Stimulated activated CD8-positive, alpha-beta memory T cell treated with anti-CD3 and anti-CD28 coated beads, Interleukin-7, amount 100 ng/mL, for 1 hour (primary cell): ENCODE results near the gene ISOC1.

Source experiments
- DNase-seq, 2 donors: peaks; one replicate each; pipeline ENCODE4 v3.0.0-alpha.2; 2020; ENCODE audit warnings: low read depth in 2 of 2

The ISOC1 gene

DNA sequence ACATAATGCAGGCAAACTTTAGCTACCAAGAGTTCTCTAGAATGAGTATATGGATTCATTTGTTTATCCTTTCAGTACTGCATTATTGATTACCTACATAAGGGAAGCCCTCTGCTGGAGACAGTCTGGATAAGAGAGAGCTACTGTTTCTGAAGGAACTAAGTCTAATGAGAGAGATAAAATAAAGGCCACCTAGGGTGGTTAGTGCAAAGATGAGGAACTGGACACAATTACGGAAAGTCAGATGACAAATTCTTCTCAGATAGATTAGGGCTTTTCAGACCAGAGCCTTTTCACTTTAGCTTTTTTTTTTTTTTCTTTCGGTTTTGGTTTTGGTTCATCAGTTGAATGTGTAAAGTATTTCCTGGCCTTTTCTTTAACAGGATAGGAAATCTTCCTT lies 31.3 kb downstream of the ISOC1 start:
- no peak for DNase-seq

DNA sequence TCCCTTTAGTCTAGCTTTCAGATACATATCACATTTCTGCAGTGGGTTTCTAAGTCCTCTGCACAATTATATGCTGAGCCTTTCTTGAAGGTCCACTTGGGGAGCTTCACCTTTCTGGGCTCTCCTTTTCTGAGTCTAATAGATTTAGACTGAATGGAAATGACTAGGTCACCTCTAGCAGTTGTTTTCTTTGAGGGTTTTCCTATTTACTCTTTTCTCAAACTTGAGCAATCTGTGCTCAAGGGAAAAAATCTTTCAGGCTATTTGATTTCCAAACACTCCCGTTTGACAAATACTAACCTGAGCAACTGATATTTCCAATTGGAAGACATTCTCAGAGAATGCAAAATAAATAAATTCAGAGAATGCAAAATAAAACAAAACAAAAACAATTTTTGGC lies 39.0 kb downstream of the ISOC1 start:
- no peak for DNase-seq

DNA sequence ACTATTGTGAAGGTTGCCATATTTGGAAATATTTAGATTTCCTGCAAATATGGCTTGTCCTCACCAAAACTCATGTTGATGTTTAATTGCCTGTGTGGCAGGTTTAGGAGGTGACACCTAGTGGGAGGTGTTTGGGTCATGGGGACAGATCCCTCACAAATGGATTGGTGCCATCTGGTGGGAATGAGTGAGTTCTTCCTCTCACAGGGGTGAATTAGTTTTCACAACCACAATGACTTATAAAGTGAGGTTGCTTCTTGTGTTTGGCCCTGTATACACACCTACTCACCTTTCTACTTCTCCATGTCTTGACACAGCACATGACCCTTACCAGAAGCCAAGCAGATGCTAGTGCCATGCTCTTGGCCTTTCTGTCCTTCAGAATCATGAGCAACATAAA lies 41.1 kb downstream of the ISOC1 start:
- no peak for DNase-seq

DNA sequence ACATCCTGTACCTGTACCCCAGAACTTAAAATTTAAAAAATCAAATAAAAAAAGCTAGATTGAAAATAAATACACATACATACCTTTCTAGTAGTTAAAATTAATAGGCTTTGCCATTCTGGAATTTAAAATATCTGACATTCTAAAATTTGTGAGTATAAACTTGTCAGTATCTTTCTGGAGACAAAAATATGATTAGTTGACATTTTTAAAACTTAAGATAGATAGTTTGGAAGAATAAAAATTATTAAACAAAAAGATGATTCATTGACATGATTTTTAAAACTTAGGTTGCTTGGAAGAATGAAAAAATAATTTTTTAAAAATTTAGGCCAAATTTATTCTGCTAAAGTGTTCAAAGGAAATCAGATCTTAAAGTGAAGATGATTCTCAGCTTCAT lies 43.1 kb downstream of the ISOC1 start:
- DNase-seq: no peak

DNA sequence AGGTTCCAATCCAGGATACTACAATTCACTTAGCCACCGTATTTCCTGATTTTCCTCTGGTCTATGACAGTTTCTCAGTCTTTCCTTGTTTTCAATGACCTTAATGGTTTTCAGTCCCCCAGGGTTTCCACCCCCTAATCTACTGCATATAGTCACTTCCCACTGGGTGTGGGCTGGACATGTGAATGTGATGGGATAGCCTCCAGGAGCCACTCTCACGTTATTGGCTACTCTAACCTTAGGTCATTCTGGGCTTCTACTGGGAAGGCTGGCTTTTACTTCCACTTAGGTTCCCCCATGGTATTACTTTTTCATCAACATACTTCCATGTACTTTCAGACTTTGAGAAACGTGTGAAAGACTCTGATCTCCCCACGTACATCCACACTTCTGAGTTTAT lies 46.5 kb downstream of the ISOC1 start:
- no peak for DNase-seq

DNA sequence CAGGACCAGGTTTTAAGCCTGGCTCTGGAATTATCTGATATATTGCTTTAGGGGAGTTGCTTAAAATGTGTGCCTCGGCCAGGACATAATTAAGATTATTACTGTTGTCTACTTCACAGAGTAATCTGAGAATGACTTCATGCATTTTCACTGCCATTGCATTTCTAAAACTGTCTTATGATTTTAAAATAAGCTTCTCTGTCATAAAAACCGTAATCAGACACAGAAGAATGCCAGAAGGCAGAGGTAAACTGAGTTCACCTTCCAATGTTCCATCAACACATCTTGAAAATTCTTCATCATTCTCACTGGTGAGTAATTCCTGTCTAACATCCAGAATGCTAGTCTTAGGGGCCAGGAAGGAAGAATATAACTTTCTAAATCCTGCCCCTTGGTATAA lies 47.1 kb downstream of the ISOC1 start:
- DNase-seq: no peak

DNA sequence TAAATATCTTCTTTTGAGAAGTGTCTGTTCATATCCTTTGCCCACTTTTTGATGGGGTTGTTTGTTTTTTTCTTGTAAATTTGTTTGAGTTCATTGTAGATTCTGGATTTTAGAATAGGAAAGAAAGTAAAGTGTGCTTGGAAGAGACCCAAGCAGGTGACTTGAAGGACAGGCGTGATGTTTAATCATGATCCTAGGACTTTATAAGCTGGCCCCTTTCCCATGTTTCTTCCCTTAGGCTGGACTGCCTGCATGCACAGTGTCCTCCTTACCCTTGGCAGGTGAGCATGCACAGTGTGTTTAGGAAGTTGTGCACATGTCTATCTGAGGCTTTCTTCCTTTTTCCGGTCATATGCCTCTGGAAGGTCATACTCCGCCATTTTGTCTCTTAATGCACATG lies 61.3 kb downstream of the ISOC1 start:
- no peak for DNase-seq

DNA sequence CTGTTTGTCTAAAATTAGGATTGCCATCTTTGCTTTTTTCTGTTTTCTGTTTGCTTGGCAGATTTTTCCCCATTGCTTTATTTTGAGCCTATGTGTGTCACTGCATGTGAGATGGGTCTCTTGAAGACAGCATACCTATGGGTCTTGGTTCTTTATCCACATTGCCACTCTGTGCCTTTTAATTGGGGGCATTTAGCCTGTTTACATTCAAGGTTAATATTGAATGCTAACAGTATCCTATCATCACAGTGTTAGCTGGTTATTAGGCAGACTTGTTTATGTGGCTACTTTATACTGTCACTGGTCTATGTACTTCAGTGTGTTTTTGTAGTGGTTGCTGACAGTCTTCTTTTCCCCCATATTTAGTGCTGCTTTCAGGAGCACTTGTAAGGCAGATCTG lies 67.3 kb downstream of the ISOC1 start:
- DNase-seq: no peak
